ENCODE data around the gene BUB1. TPM values are rescaled to one million over a fixed set of nuclear protein-coding genes. Genes with fewer than 3 reads are reported as not detected.

BUB1 gene
- total RNA-seq, 5 donors from 2014 or later (not counting 1 experiment from before 2014, with no cell fraction given): 2.7 to 4.7 (median 3.1) TPM

- 94% methylated on average over 3 of the region's 7 CpGs for WGBS (ENCODE audit: insufficient coverage)
- H3K4me1 Mint-ChIP-seq: peaks cover 13 to 30% (median 15%) of the 10 kb centered on the region in 3 donors
- DNase-seq (no peak), ATAC-seq (replicated peaks in 1 of 4) (no peak)
- CTCF ChIA-PET: no interaction called here
- H3K4me3 Mint-ChIP-seq: peak overlapping the region in 1 of 3 donors; percentile 9
- POLR2A ChIA-PET: no interaction called here
- H3K4me1 ChIP-seq (ENCODE audit: control insufficient read depth in 1 of 2, extremely low read depth in 1 of 2, insufficient read depth in 2 of 2, low read length in 2 of 2): peaks cover 11 to 17% of the 10 kb centered on the region in 2 experiments
- no peak overlapping the region for H3K27ac ChIP-seq (ENCODE audit: low read length)
- no peak overlapping the region for H3K4me3 ChIP-seq (ENCODE audit: control insufficient read depth in 1 of 2, extremely low read depth in 1 of 2, low read length in 1 of 2)
- peaks cover 0 to 10% of the 10 kb centered on the region in 2 experiments for H3K27me3 ChIP-seq (replicated peaks in 1 of 2; ENCODE audit: control insufficient read depth in 2 of 2, extremely low read depth in 1 of 2, insufficient read depth in 2 of 2, low read length in 1 of 2)
- H3K36me3 Mint-ChIP-seq: no peaks in the 10 kb centered on the region
- no peak overlapping the region for H3K27ac Mint-ChIP-seq
- no peaks in the 10 kb centered on the region for H3K36me3 ChIP-seq (ENCODE audit: control insufficient read depth in 2 of 2, extremely low read depth in 1 of 2, insufficient read depth in 1 of 2, low read length in 1 of 2)
- H3K9me3 Mint-ChIP-seq: no peaks in the 10 kb centered on the region
- H3K27me3 Mint-ChIP-seq: no peaks in the 10 kb centered on the region
- H3K9me3 ChIP-seq: no peaks in the 10 kb centered on the region
Observed at GRCh38 chr2:110680709-110681108, 2.8 kb upstream of the BUB1 start.

- CTCF ChIA-PET: no interaction called here
- Mint-ChIP-seq H3K27ac (no peak overlapping the region), H3K4me3 (peak overlapping the region; percentile 32 to 98 (median 92)), H3K36me3 (no peaks in the 10 kb centered on the region), H3K27me3 (no peaks in the 10 kb centered on the region), H3K4me1 (peaks cover 18 to 35% (median 19%) of the 10 kb centered on the region in 3 donors), H3K9me3 (no peaks in the 10 kb centered on the region)
- H3K4me3 ChIP-seq (ENCODE audit: control insufficient read depth in 1 of 2, extremely low read depth in 1 of 2, low read length in 1 of 2): no peak overlapping the region
- H3K9me3 ChIP-seq: no peaks in the 10 kb centered on the region
- H3K36me3 ChIP-seq (ENCODE audit: control insufficient read depth in 2 of 2, extremely low read depth in 1 of 2, insufficient read depth in 1 of 2, low read length in 1 of 2): no peaks in the 10 kb centered on the region
- no peak overlapping the region for H3K27ac ChIP-seq (ENCODE audit: low read length)
- H3K4me1 ChIP-seq (ENCODE audit: control insufficient read depth in 1 of 2, extremely low read depth in 1 of 2, insufficient read depth in 2 of 2, low read length in 2 of 2): peaks cover 11 to 26% of the 10 kb centered on the region in 2 experiments
- 88% methylated on average over 9 of the region's 12 CpGs for WGBS (ENCODE audit: insufficient coverage)
- peaks cover 0 to 10% of the 10 kb centered on the region in 2 experiments for H3K27me3 ChIP-seq (replicated peaks in 1 of 2; ENCODE audit: control insufficient read depth in 2 of 2, extremely low read depth in 1 of 2, insufficient read depth in 2 of 2, low read length in 1 of 2)
- POLR2A ChIA-PET: no interaction called here
- DNase-seq (no peak), ATAC-seq (replicated peaks in 1 of 4) (no peak)
Observed at GRCh38 chr2:110679865-110680264, 2.0 kb upstream of the BUB1 start.

GRCh38 chr2:110679337-110679707, 1.5 kb upstream of the BUB1 start:
- Mint-ChIP-seq H3K4me3 (peak overlapping the region; percentile 92 to 98 (median 96)), H3K27me3 (no peaks in the 10 kb centered on the region), H3K36me3 (no peaks in the 10 kb centered on the region), H3K9me3 (no peaks in the 10 kb centered on the region), H3K27ac (no peak overlapping the region), H3K4me1 (peaks cover 18 to 39% (median 19%) of the 10 kb centered on the region in 3 donors)
- ATAC-seq (replicated peaks in 1 of 4) (no peak), DNase-seq (no peak)
- Histone ChIP-seq H3K4me1 (ENCODE audit: control insufficient read depth in 1 of 2, extremely low read depth in 1 of 2, insufficient read depth in 2 of 2, low read length in 2 of 2) (peaks cover 11 to 31% of the 10 kb centered on the region in 2 experiments), H3K27me3 (replicated peaks in 1 of 2; ENCODE audit: control insufficient read depth in 2 of 2, extremely low read depth in 1 of 2, insufficient read depth in 2 of 2, low read length in 1 of 2) (peaks cover 0 to 10% of the 10 kb centered on the region in 2 experiments), H3K4me3 (ENCODE audit: control insufficient read depth in 1 of 2, extremely low read depth in 1 of 2, low read length in 1 of 2) (no peak overlapping the region), H3K36me3 (ENCODE audit: control insufficient read depth in 2 of 2, extremely low read depth in 1 of 2, insufficient read depth in 1 of 2, low read length in 1 of 2) (no peaks in the 10 kb centered on the region), H3K27ac (ENCODE audit: low read length) (no peak overlapping the region), H3K9me3 (no peaks in the 10 kb centered on the region)
- ChIA-PET CTCF (interaction anchor here in 1 of 2 donors (1.2 kb wide), 1 partner anchor 68 kb away, joined by 6 read pairs; no protein-coding TSS in a partner anchor), POLR2A (interaction anchor here in 1 of 2 donors (0.6 kb wide), 1 partner anchor 1208 kb away, joined by 4 read pairs; no protein-coding TSS in a partner anchor)
- no CpG with 5 or more reads among the region's 9 CpGs for WGBS (ENCODE audit: insufficient coverage)

GRCh38 chr2:110678457-110679336, 834 bp upstream of the BUB1 start:
- Histone ChIP-seq H3K4me1 (ENCODE audit: control insufficient read depth in 1 of 2, extremely low read depth in 1 of 2, insufficient read depth in 2 of 2, low read length in 2 of 2) (peaks cover 11 to 31% of the 10 kb centered on the region in 2 experiments), H3K27ac (ENCODE audit: low read length) (peak overlapping the region; percentile 59), H3K4me3 (ENCODE audit: control insufficient read depth in 1 of 2, extremely low read depth in 1 of 2, low read length in 1 of 2) (peak overlapping the region; percentile 79 to 99), H3K36me3 (ENCODE audit: control insufficient read depth in 2 of 2, extremely low read depth in 1 of 2, insufficient read depth in 1 of 2, low read length in 1 of 2) (no peaks in the 10 kb centered on the region), H3K27me3 (replicated peaks in 1 of 2; ENCODE audit: control insufficient read depth in 2 of 2, extremely low read depth in 1 of 2, insufficient read depth in 2 of 2, low read length in 1 of 2) (peaks cover 0 to 10% of the 10 kb centered on the region in 2 experiments), H3K9me3 (no peaks in the 10 kb centered on the region)
- WGBS (ENCODE audit: insufficient coverage): 5% methylated on average over 25 of the region's 28 CpGs
- Mint-ChIP-seq H3K27ac (peak overlapping the region; percentile 94 to 97), H3K4me3 (peak overlapping the region; percentile 92 to 98 (median 96)), H3K4me1 (peaks cover 18 to 39% (median 19%) of the 10 kb centered on the region in 3 donors), H3K27me3 (no peaks in the 10 kb centered on the region), H3K36me3 (no peaks in the 10 kb centered on the region), H3K9me3 (no peaks in the 10 kb centered on the region)
- CTCF ChIA-PET: interaction anchor here in 1 of 2 donors (0.6 to 1.2 kb wide), 2 partner anchors 68 to 1596 kb away, joined by 6 to 9 read pairs; no protein-coding TSS in a partner anchor
- POLR2A ChIA-PET: interaction anchor here in 1 of 2 donors (0.6 kb wide), 2 partner anchors 8 to 1209 kb away, joined by 3 to 4 read pairs; no protein-coding TSS in a partner anchor
- DNase-seq (peak in 9 of 35 experiments; percentile 1 to 20 (median 9)), ATAC-seq (replicated peaks in 1 of 4) (peak; percentile 6 to 26 (median 16))

GRCh38 chr2:110677080-110677479, 783 bp downstream of the BUB1 start:
- DNase-seq: peak in 1 of 35 experiments; percentile 25
- no CpG with 5 or more reads among the region's 5 CpGs for WGBS (ENCODE audit: insufficient coverage)
- Histone ChIP-seq H3K4me1 (ENCODE audit: control insufficient read depth in 1 of 2, extremely low read depth in 1 of 2, insufficient read depth in 2 of 2, low read length in 2 of 2) (peaks cover 11 to 31% of the 10 kb centered on the region in 2 experiments), H3K36me3 (ENCODE audit: control insufficient read depth in 2 of 2, extremely low read depth in 1 of 2, insufficient read depth in 1 of 2, low read length in 1 of 2) (no peaks in the 10 kb centered on the region), H3K4me3 (ENCODE audit: control insufficient read depth in 1 of 2, extremely low read depth in 1 of 2, low read length in 1 of 2) (peak overlapping the region in 1 of 2 donors; percentile 99), H3K27ac (ENCODE audit: low read length) (no peak overlapping the region), H3K27me3 (replicated peaks in 1 of 2; ENCODE audit: control insufficient read depth in 2 of 2, extremely low read depth in 1 of 2, insufficient read depth in 2 of 2, low read length in 1 of 2) (peaks cover 0 to 10% of the 10 kb centered on the region in 2 experiments), H3K9me3 (no peaks in the 10 kb centered on the region)
- no peaks in the 10 kb centered on the region for H3K27me3 Mint-ChIP-seq
- peaks cover 18 to 39% (median 19%) of the 10 kb centered on the region in 3 donors for H3K4me1 Mint-ChIP-seq
- H3K36me3 Mint-ChIP-seq: no peaks in the 10 kb centered on the region
- CTCF ChIA-PET: no interaction called here
- ATAC-seq (replicated peaks in 1 of 4): no peak
- H3K4me3 Mint-ChIP-seq: peak overlapping the region; percentile 92 to 98 (median 96)
- POLR2A ChIA-PET: no interaction called here
- no peak overlapping the region for H3K27ac Mint-ChIP-seq
- no peaks in the 10 kb centered on the region for H3K9me3 Mint-ChIP-seq

- H3K4me1 ChIP-seq (ENCODE audit: control insufficient read depth in 1 of 2, extremely low read depth in 1 of 2, insufficient read depth in 2 of 2, low read length in 2 of 2): peaks cover 11 to 31% of the 10 kb centered on the region in 2 experiments
- H3K36me3 Mint-ChIP-seq: no peaks in the 10 kb centered on the region
- H3K4me3 ChIP-seq (ENCODE audit: control insufficient read depth in 1 of 2, extremely low read depth in 1 of 2, low read length in 1 of 2): no peak overlapping the region
- H3K4me1 Mint-ChIP-seq: peaks cover 18 to 39% (median 19%) of the 10 kb centered on the region in 3 donors
- H3K27ac Mint-ChIP-seq: no peak overlapping the region
- H3K27me3 ChIP-seq (replicated peaks in 1 of 2; ENCODE audit: control insufficient read depth in 2 of 2, extremely low read depth in 1 of 2, insufficient read depth in 2 of 2, low read length in 1 of 2): peaks cover 0 to 10% of the 10 kb centered on the region in 2 experiments
- no peaks in the 10 kb centered on the region for H3K9me3 ChIP-seq
- H3K36me3 ChIP-seq (ENCODE audit: control insufficient read depth in 2 of 2, extremely low read depth in 1 of 2, insufficient read depth in 1 of 2, low read length in 1 of 2): no peaks in the 10 kb centered on the region
- DNase-seq (no peak), ATAC-seq (replicated peaks in 1 of 4) (no peak)
- CTCF ChIA-PET: interaction anchor here in 1 of 2 donors (1.2 kb wide), 1 partner anchor 18 kb away, joined by 3 read pairs; no protein-coding TSS in a partner anchor
- H3K27ac ChIP-seq (ENCODE audit: low read length): peak overlapping the region; percentile 1
- 62% methylated on average over 5 of the region's 6 CpGs for WGBS (ENCODE audit: insufficient coverage)
- H3K9me3 Mint-ChIP-seq: no peaks in the 10 kb centered on the region
- POLR2A ChIA-PET: interaction anchor here in 1 of 2 donors (0.6 to 0.7 kb wide), 2 partner anchors 9 to 475 kb away, joined by 3 read pairs; no protein-coding TSS in a partner anchor
- no peak overlapping the region for H3K4me3 Mint-ChIP-seq
- H3K27me3 Mint-ChIP-seq: no peaks in the 10 kb centered on the region
Observed at GRCh38 chr2:110675679-110676078, 2.2 kb downstream of the BUB1 start.

All from T-cell (primary cell).